AG09319 (cell line): Measurements from ENCODE around the gene S100A7A.

Experiments
- DNase-seq: peaks from one replicate; pipeline ENCODE4 v3.0.0-alpha.2; 2010; ENCODE audit warnings: low read depth; ENCODE audit errors: extremely low read depth
- TF ChIP-seq, protein P1 (sequence below): IDR thresholded peaks from 2 replicates; pipeline ENCODE4 v1.5.1; 2011; ENCODE audit warnings: low read depth, mild to moderate bottlenecking, inconsistent platforms, low read length, moderate library complexity

The S100A7A gene

GRCh38 chr1:153395136-153395685 is 21.1 kb upstream of the S100A7A start:
- no peak for DNase-seq
- TF ChIP-seq, protein P1, sequence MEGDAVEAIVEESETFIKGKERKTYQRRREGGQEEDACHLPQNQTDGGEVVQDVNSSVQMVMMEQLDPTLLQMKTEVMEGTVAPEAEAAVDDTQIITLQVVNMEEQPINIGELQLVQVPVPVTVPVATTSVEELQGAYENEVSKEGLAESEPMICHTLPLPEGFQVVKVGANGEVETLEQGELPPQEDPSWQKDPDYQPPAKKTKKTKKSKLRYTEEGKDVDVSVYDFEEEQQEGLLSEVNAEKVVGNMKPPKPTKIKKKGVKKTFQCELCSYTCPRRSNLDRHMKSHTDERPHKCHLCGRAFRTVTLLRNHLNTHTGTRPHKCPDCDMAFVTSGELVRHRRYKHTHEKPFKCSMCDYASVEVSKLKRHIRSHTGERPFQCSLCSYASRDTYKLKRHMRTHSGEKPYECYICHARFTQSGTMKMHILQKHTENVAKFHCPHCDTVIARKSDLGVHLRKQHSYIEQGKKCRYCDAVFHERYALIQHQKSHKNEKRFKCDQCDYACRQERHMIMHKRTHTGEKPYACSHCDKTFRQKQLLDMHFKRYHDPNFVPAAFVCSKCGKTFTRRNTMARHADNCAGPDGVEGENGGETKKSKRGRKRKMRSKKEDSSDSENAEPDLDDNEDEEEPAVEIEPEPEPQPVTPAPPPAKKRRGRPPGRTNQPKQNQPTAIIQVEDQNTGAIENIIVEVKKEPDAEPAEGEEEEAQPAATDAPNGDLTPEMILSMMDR: no peak

GRCh38 chr1:153395776-153396175 is 20.5 kb upstream of the S100A7A start:
- DNase-seq: no peak
- TF ChIP-seq, protein P1: no peak

DNA sequence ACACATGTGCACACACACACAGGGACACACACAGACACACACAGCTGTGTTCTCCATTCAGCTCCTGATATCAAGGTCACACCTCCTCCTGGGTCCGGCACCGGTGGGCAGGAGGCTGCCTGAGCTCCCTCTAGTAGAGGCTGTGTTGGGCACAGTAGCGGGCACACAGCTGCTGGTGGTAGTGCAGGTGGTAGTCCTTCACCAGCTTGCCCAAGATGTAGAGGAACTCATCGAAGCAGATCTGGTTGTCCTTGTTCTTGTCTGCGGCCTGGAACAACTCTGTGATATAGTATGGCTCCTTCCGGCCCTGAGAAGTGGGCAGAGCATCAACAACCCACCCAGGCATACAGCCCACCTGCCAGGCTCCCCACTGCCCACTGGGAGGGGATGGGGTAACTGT is 19.9 kb upstream of the S100A7A start:
- TF ChIP-seq, protein P1: no peak
- no peak for DNase-seq

DNA sequence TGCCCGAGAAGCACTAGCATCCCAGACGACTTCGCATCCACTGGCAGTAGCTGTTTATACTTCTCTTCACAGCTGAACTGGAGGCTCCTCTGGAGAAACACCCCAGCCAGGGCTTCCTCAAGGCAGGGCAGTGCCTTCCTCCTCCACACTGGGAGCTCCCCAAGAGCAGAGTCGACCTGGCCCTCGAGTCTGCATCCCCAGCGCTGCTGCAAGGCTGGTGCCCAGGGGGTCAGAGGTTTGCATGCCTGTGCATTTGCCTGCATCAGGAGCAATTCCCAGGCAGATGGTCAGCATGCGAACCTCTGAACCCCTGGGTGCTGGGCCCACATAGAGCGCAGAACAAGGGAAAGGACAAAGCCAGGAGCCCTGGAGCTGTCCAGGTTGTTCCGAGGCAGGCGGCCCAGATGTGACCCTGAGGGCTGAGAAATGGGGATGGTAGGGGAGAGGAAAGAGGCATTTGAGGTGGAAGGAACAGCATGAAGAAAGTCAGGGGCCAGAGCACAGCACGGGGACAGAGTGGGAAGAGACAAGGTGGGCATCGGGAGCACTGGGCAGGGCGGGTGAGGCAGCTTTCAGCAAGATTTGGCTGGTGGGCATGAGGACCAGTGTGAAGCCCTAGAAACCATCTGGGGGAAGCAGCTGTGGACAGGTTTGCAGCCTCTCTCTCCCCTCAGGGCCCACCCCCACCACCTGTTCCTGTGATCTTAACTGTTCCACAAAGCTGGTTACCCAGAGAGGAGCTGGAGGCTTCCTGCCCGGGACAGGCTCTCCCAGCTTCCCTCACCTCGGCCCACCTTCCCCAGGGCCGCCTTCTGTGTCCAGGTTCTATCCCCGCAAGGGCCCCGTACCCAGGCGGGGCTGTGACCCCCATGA is 19.0 kb upstream of the S100A7A start:
- TF ChIP-seq, protein P1: no peak
- DNase-seq: no peak

DNA sequence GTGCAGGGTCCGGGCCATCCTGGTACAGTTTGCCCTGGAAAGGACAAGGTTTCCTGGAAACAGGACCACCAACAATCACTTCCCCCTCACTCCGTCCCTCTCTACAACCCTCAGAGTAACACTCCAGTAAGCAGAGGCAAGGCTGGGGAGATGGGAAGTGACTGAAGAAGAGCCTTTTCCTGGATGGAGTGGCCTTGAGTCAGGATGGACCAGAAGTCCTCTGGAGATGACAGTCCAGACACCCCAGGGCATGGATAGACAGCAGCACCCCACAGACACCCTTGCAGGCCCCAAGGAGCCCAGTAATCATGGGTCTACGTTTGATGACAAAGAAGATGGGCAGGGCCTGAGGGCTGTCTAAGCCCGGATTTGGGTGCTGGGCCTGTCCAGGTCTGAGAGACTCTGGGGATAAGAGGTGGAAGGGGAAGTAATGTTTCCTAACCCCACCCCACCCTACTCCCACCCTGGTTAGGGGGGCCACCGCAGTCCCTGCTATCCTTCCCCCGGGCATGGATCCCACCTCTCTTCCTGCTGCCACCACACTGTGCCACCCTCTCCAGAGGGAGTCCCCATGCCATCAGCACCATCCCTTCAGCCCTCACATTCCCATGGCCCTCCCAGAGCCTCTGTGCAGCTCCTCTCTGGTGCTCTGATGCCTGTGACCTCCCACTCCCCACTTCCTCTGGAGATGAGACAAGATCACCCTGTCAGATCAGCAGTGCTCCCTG is 18.2 kb upstream of the S100A7A start:
- TF ChIP-seq, protein P1: no peak
- DNase-seq: no peak

- DNase-seq: no peak
- TF ChIP-seq, protein P1: no peak
Observed at GRCh38 chr1:153399401-153400055, 16.8 kb upstream of the S100A7A start.
